ENCODE results near the gene SIRT7.
"Not testable (repeated sequence)": the region's sequence is repeated elsewhere in the genome, so short reads cannot be mapped to it uniquely, and the experiment has no call there.

Gene SIRT7

DNA sequence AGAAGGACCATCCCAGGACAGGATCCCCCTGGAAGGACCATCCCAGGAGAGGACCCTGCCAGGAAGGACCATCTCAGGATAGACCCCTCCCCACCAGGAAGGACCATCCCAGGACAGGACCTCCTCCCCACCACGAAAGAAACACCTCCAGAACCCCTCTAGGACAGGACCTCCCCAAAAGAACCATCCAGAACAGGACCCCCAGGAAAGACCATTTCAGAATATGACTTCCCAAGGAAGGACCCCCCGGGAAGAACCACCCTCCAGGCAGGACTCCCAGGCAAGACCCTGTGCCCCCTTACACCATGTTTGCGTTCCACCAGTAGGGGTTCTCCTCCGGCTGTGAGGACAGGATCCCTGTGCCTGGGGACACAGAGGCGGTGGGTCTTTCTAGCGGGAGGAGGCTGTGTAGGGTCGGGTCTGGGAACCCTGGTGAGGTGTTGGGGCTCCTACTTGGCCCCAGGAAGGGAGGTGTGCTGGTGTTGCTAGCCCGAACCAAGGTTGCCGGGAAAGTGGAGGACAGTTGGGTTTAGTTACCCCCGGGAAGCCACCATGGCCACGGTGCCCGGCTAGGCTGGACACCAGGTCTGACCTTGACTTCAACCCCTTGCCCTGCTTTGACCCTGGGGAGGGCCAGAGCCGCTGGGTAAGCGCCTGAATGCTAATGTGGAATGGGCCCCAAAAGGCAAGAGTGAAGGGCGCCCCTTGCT is 40.8 kb upstream of the SIRT7 start:
- peak overlapping the region; percentile 55 for H3K4me3 Mint-ChIP-seq
- no peaks in the 10 kb centered on the region for H3K36me3 Mint-ChIP-seq (ENCODE audit: low read depth)
- H3K9me3 Mint-ChIP-seq: no peaks in the 10 kb centered on the region
- H3K4me1 Mint-ChIP-seq (ENCODE audit: low read depth): peaks cover 4% of the 10 kb centered on the region
- peaks cover 48% of the 10 kb centered on the region for H3K27me3 Mint-ChIP-seq
- intact Hi-C loops (cut with micrococcal nuclease): loop anchor here (1.0 kb wide), 1 partner anchor 63 kb away; no protein-coding TSS in a partner anchor
- H3K27ac Mint-ChIP-seq: no peak overlapping the region

DNA sequence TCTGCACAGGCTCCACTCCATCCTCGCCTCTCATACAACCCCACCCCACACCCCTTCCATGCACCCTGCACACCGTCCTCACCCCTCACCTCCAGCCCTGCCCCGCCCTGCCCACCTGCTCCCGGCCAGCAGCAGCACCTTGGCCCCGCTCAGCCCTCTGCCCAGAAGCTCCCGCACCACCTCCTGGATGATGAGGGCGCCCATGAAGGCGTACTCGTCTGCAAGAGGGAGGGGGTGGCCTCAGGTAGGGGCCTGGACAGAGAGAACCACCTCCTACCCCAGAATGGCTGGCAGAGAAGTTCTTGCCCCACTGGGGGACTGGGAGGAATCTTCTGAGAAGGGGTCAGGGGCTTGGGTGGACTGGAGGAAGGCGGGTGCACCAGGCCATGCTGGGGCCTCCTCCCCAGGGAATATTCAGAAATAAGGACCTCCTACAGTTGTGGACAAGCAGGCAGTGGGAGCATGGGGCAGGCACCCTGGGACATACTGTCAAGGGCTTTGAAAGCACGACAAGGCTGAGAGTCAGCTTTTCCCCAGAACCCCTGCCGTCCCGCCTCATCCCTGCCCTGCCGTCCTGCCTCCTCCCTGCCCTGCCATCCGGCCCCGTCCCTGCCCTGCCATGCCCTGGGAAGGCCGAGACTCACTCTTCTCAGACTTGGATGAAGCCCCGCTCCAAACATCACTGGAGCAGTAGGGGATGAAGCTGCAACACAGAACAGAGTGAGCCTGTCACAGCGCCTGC is 39.9 kb upstream of the SIRT7 start:
- intact Hi-C loops (cut with micrococcal nuclease): no loop called here
- H3K27me3 Mint-ChIP-seq: peaks cover 41% of the 10 kb centered on the region
- H3K4me1 Mint-ChIP-seq (ENCODE audit: low read depth): peaks cover 4% of the 10 kb centered on the region
- no peak overlapping the region for H3K4me3 Mint-ChIP-seq
- H3K27ac Mint-ChIP-seq: no peak overlapping the region
- no peaks in the 10 kb centered on the region for H3K9me3 Mint-ChIP-seq
- H3K36me3 Mint-ChIP-seq (ENCODE audit: low read depth): no peaks in the 10 kb centered on the region

DNA sequence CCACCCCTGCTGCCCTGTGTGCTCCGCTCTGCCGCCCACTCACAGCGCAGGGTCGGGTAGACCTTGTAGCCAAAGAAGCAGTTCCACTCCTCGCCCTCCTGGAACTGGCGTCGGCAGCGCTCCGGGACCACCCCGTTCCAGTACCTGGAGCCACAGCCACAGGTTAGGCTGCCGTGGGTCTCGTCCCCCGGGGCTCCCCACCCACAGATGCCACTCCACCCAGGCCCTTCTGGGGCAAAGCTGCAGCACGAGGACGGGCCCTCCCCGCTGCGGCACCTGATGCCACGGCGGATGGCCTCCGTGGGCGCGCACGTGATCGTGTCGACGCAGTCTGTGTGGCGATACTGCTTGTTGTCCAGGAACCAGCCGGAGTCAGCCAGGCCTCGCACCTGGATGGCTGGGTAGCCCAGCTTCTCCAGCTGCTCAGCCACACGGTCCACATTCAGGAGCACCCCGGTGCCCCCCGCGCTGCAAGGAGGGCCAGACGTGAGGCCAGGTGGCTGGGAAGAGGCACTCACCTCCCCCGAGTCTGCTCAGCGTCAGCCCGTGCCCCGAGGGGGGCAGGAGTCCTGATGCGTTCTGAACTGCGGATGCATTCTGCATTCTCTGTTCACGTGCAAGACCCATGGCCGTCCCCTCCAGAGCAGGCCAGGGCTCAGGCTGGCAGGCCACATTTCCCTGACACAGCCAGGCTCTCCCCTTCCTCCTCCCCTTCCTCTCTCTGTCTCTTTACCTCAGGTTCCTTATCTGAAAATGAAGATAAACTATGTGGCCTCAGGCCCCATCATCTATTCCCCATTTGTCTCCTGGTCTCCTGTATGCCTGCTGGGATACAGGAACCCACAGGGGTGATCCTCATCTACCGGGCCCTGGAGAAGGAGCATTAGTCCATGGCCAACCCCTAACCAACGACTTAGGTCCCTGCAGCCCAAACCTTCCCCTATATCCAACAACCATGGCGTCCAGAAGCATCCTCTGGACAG is 38.9 kb upstream of the SIRT7 start:
- H3K36me3 Mint-ChIP-seq (ENCODE audit: low read depth): no peaks in the 10 kb centered on the region
- no peak overlapping the region for H3K27ac Mint-ChIP-seq
- H3K4me3 Mint-ChIP-seq: no peak overlapping the region
- peaks cover 9% of the 10 kb centered on the region for H3K4me1 Mint-ChIP-seq (ENCODE audit: low read depth)
- H3K27me3 Mint-ChIP-seq: peaks cover 35% of the 10 kb centered on the region
- H3K9me3 Mint-ChIP-seq: no peaks in the 10 kb centered on the region
- intact Hi-C loops (cut with micrococcal nuclease): no loop called here

- intact Hi-C loops (cut with micrococcal nuclease): no loop called here
- H3K36me3 Mint-ChIP-seq (ENCODE audit: low read depth): no peaks in the 10 kb centered on the region
- no peak overlapping the region for H3K27ac Mint-ChIP-seq
- H3K4me3 Mint-ChIP-seq: no peak overlapping the region
- H3K4me1 Mint-ChIP-seq (ENCODE audit: low read depth): peaks cover 9% of the 10 kb centered on the region
- no peaks in the 10 kb centered on the region for H3K9me3 Mint-ChIP-seq
- H3K27me3 Mint-ChIP-seq: peaks cover 41% of the 10 kb centered on the region
Measured at GRCh38 chr17:81955756-81956544, 38.0 kb upstream of the SIRT7 start.

- peaks cover 9% of the 10 kb centered on the region for H3K4me1 Mint-ChIP-seq (ENCODE audit: low read depth)
- intact Hi-C loops (cut with micrococcal nuclease): no loop called here
- no peaks in the 10 kb centered on the region for H3K36me3 Mint-ChIP-seq (ENCODE audit: low read depth)
- no peak overlapping the region for H3K4me3 Mint-ChIP-seq
- H3K27ac Mint-ChIP-seq: no peak overlapping the region
- no peaks in the 10 kb centered on the region for H3K9me3 Mint-ChIP-seq
- H3K27me3 Mint-ChIP-seq: peaks cover 38% of the 10 kb centered on the region
Measured at GRCh38 chr17:81955058-81955681, 37.2 kb upstream of the SIRT7 start.

GRCh38 chr17:81954131-81955057 is 36.4 kb upstream of the SIRT7 start:
- Mint-ChIP-seq H3K4me3 (no peak overlapping the region), H3K27ac (no peak overlapping the region), H3K27me3 (peaks cover 36% of the 10 kb centered on the region), H3K36me3 (ENCODE audit: low read depth) (no peaks in the 10 kb centered on the region), H3K4me1 (ENCODE audit: low read depth) (peaks cover 9% of the 10 kb centered on the region), H3K9me3 (no peaks in the 10 kb centered on the region)
- intact Hi-C loops (cut with micrococcal nuclease): no loop called here

GRCh38 chr17:81953443-81953842 is 35.5 kb upstream of the SIRT7 start:
- H3K36me3 Mint-ChIP-seq (ENCODE audit: low read depth); H3K4me1 Mint-ChIP-seq (ENCODE audit: low read depth); H3K4me3 Mint-ChIP-seq; H3K27ac Mint-ChIP-seq; intact Hi-C loops (cut with micrococcal nuclease); H3K9me3 Mint-ChIP-seq: not testable (repeated sequence)
- H3K27me3 Mint-ChIP-seq: peaks cover 32% of the 10 kb centered on the region

DNA sequence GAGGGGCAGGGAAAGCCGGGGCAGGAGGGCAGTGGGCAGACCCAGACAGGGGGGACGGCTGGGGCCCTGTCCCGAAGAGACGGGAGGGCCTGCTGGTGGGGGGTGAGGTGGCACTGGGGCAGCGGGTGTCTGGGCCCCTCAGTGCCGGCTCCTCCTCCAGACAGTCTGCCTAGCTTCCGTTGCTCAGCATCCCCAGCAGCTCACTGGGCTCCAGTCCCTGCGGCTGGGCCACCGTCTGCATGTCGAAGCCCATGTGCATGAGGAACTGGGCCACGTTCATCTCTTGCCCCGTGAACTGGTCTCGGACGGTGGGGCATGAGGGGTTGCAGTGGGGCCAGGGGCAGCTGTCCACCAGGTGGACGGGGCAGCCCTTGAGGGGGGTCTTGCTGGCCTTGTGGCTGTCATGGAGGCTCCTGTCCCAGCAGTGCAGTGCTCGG is 34.8 kb upstream of the SIRT7 start:
- Mint-ChIP-seq H3K27ac (no peak overlapping the region), H3K4me1 (ENCODE audit: low read depth) (peaks cover 5% of the 10 kb centered on the region), H3K4me3 (no peak overlapping the region), H3K36me3 (ENCODE audit: low read depth) (no peaks in the 10 kb centered on the region), H3K27me3 (peaks cover 26% of the 10 kb centered on the region), H3K9me3 (no peaks in the 10 kb centered on the region)
- intact Hi-C loops (cut with micrococcal nuclease): no loop called here

DNA sequence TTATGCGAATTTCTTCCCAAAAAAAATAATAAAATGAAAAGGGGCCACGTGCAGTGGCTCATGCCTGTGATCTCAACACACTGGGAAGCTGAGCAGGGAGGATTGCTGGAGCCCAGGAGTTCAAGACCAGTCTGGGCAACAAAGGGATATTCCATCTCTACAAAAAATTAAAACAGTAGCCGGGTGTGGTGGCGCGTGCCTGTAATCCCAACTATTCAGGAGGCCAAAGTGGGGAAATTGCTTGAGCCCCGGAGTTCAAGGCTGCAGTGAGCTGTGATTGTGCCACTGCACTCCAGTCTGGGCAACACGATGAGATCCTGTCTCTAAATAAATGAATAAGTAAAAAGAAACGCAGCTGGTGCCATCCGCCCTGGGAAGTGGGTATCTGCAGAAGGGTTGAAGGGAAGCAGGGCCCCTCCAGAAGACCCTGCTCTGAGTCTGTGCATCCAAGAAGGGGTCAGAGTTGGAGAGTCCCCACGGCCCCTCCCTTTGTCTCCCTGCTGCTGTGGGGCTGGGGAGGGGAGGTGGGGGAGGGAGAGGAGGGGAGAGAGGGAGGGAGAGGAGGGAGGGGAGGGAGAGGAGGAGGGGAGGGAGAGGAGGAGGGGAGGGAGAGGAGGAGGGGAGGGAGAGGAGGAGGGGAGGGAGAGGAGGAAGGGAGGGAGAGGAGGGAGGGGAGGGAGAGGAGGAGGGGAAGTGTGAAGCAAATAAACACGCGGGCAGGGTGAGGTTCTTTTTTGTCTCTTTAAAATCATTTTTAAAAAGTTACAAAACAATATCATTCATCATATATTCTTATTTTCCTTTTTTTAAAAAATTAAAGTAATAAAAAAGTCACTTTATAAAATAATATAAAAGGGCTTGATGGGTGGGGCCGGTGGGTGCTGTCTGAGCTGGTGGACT is 34.1 kb upstream of the SIRT7 start:
- Mint-ChIP-seq H3K27ac (no peak overlapping the region), H3K27me3 (peaks cover 23% of the 10 kb centered on the region), H3K36me3 (ENCODE audit: low read depth) (no peaks in the 10 kb centered on the region), H3K4me3 (no peak overlapping the region), H3K4me1 (ENCODE audit: low read depth) (peaks cover 5% of the 10 kb centered on the region), H3K9me3 (no peaks in the 10 kb centered on the region)
- intact Hi-C loops (cut with micrococcal nuclease): no loop called here

- H3K36me3 Mint-ChIP-seq (ENCODE audit: low read depth): no peaks in the 10 kb centered on the region
- intact Hi-C loops (cut with micrococcal nuclease): no loop called here
- no peaks in the 10 kb centered on the region for H3K9me3 Mint-ChIP-seq
- no peak overlapping the region for H3K4me3 Mint-ChIP-seq
- H3K4me1 Mint-ChIP-seq (ENCODE audit: low read depth): peaks cover 5% of the 10 kb centered on the region
- peaks cover 28% of the 10 kb centered on the region for H3K27me3 Mint-ChIP-seq
- H3K27ac Mint-ChIP-seq: no peak overlapping the region
Measured at GRCh38 chr17:81950501-81950900, 32.5 kb upstream of the SIRT7 start.

DNA sequence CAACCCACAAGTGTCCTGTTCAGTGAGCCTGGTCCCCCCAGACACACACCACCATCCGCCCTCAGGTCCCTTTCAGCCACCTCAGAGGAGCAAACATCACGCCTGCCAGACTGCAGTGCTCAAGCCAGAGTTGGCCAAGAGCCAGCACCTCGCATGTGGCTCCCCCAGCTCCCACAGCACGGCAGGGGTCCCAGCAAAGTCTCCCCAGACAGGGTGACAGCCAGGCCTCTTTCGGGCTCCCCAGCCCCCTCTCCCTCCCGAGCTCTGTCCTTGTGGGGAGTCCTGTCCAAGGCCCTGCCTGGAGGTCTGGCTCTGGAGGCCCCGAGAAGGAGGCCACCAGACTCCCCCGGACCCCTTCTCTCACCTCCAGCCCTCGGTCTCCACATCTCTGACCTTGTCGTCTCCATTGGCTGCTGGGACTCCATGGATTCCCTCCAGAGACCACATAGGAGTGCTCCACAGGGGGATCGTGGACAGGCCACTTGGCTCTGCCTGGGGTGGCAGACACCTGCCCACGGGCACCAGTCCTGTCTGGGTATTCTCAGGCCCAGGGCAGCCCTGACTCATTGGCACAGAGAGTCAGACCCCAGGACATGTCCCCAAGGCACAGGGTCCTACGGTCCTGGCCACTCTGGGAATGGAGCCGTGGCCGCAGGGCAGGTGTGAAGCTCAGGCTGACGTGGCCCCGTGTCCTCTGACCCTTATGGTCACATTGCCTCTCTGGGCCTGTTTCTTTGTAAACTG is 30.8 kb upstream of the SIRT7 start:
- H3K4me1 Mint-ChIP-seq (ENCODE audit: low read depth): peaks cover 5% of the 10 kb centered on the region
- peaks cover 38% of the 10 kb centered on the region for H3K27me3 Mint-ChIP-seq
- intact Hi-C loops (cut with micrococcal nuclease): no loop called here
- H3K4me3 Mint-ChIP-seq: no peak overlapping the region
- H3K36me3 Mint-ChIP-seq (ENCODE audit: low read depth): no peaks in the 10 kb centered on the region
- H3K9me3 Mint-ChIP-seq: no peaks in the 10 kb centered on the region
- H3K27ac Mint-ChIP-seq: no peak overlapping the region
